Measurements from ENCODE around the gene COL19A1. TPM values are rescaled to one million over a fixed set of nuclear protein-coding genes. Genes with fewer than 3 reads are reported as not detected.
"Not testable (repeated sequence)": the region's sequence is repeated elsewhere in the genome, so short reads cannot be mapped to it uniquely, and the experiment has no call there.

COL19A1 gene
- under 1 TPM in 1 of 4 donors, not detected in 3; 0.09 TPM for total RNA-seq

DNA sequence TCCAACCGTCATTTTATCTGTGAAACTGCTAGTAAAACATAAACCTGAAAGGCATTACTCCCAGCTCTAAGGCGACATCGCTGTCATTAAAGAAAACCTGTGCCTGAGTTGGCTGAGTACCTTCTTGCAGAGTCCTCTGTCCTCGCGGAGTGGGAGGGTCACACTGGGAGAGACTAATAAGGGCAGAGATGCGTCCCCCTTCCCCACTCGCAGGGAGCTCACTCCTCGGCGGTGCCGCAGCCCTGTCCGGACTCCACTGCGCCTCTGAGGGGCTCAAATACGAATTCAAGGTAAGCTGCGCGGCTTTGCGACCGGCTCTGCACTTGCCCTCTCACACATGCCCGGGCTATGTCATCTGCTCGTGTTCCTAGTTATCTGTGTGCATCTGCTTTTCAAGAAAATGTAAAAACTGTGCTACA, at the start of gene COL19A1:
COL19A1 (plus strand) TSS at position 206 of the 419 bp plus-strand sequence. CDS start 13,012 bp downstream, outside the sequence.
- TF ChIP-seq, protein P1, sequence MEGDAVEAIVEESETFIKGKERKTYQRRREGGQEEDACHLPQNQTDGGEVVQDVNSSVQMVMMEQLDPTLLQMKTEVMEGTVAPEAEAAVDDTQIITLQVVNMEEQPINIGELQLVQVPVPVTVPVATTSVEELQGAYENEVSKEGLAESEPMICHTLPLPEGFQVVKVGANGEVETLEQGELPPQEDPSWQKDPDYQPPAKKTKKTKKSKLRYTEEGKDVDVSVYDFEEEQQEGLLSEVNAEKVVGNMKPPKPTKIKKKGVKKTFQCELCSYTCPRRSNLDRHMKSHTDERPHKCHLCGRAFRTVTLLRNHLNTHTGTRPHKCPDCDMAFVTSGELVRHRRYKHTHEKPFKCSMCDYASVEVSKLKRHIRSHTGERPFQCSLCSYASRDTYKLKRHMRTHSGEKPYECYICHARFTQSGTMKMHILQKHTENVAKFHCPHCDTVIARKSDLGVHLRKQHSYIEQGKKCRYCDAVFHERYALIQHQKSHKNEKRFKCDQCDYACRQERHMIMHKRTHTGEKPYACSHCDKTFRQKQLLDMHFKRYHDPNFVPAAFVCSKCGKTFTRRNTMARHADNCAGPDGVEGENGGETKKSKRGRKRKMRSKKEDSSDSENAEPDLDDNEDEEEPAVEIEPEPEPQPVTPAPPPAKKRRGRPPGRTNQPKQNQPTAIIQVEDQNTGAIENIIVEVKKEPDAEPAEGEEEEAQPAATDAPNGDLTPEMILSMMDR (IDR thresholded peaks at IDR 0.05), result no peak
- no peak for DNase-seq (ENCODE audit: low spot score)
- peak; percentile 30 for ATAC-seq (ENCODE audit: low FRiP score)

DNA sequence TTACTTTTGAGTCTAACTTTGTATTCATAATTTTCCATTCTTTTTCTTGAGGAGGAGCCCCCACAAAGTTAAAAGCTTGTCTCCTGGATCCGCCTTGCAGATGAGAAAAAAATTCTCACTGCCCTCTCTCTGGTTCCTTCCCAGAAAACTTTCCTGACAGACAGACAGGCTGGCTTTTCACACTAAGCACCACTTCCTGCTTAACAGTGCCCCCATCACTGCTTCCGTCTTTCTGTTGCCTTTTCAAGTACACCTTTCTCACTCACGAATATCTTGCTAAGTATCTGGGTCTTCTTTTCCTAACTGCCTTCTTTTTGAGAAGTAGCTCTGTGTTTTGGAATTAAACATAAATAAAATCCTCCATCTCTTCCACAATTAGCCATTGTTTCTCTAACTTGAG, 49.8 kb upstream of the COL19A1 start:
- no peak for ATAC-seq (ENCODE audit: low FRiP score)
- TF ChIP-seq, protein P1 (IDR thresholded peaks at IDR 0.05), result no peak
- DNase-seq (ENCODE audit: low spot score), result no peak

DNA sequence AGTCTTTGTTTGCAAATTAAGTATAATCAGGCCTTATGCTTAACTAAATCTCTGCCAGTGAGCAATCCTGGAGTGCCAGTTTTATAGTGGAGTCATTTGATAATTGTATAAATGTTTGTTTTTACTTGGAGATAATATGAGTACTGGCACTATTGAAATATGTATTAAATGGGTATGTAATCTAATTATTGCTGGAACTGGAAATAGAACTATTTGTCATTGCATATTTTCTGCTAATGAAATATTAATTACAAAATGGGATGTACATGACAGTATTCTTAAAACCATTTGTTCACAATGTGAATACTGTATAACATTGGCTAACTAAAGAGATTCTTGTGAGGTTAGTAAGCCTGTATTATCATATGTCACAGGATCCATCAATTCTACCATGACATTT, 49.0 kb upstream of the COL19A1 start:
- ATAC-seq (ENCODE audit: low FRiP score), result no peak
- TF ChIP-seq, protein P1 (IDR thresholded peaks at IDR 0.05), result no peak
- no peak for DNase-seq (ENCODE audit: low spot score)

DNA sequence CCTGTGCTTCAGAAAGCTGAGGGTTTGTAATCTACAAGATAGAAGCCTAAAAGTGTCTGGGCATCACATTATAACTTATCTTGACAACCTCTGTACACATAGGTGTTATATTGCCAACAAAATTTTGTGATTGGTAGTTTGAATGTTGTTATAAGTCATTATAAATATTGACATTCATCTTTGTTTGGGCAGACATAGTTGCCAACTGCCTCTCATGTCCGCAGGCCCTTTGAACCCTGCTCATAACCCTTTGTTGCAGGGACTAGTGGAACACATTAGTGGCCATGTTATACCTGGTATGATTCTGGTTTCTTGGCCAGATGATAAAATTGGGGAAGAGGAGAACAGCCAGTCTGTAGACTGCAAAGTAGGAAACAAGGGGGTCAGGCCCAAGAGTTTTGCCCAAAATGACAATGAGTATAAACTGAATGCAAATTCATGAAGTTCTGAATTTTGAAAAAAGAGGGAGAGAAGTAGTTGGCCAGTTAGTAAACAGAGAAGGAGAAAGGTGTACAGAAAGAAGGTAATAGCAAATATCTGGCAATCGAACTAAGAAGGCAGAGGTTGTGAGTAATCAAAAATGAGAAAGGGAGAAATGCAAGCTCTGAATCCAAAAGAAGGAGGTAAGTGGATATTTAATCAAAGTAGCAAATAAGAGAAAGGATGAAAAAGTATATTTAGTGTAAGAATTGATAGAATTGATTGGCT, 48.0 kb upstream of the COL19A1 start:
- no peak for DNase-seq (ENCODE audit: low spot score)
- no peak for ATAC-seq (ENCODE audit: low FRiP score)
- TF ChIP-seq, protein P1 (IDR thresholded peaks at IDR 0.05), result no peak

DNA sequence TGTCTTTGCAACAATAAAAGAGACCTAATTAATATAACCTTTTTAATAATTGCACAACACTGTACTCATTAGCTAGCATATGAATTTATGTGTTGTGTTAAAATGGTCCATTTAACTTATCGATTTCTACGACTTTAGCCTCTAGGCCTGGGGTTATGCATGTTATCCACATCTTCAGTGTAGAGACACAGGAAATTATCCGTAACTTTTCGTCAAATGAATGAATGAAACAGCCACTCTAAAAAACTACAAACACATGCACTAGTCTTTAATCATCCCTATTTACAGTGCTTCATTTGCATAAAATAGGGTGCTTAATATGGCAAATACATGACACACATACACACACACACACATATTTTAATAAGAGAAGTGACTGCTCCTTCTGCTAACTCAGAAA, 47.2 kb upstream of the COL19A1 start:
- DNase-seq (ENCODE audit: low spot score), result no peak
- TF ChIP-seq, protein P1 (IDR thresholded peaks at IDR 0.05), result no peak
- no peak for ATAC-seq (ENCODE audit: low FRiP score)

DNA sequence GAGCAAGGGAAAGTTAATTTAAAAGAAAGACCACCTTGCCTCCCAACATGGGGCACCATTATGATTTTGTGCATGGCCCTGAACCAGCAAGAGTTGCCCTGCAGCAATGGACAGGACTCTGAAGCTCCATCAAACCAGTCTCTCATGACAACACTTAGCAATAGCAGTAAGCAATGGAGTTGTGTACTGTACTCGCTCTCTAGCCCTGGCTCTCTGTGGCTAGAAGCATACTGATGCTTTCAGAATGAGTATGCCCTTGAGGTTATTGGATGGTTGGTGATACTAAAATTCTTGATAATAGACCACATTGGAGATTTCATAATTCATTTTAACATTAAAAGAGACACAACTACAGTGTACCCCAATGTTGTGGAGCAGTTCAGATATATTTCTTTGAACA, 46.3 kb upstream of the COL19A1 start:
- DNase-seq (ENCODE audit: low spot score), result no peak
- ATAC-seq (ENCODE audit: low FRiP score), result no peak
- TF ChIP-seq, protein P1 (IDR thresholded peaks at IDR 0.05), result no peak

DNA sequence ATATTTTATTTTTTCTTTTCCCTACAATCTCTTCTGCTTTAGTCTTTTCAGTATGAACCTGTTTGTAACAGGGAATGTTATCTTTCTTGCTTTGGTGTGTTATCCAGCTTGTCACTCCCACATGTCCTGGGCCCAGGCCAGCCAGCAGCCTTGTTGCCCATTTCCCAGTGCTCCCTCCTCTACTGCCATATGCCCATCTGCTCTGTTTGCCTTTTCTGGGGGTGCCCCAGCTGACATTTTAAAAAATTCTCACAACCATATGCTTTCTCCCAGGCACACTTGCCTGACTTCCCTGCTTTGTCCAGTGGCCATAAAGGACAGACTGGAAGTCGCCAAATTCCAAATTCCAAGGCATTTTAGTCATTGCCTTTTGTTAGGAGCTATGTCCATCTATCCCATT, 45.9 kb upstream of the COL19A1 start:
- DNase-seq (ENCODE audit: low spot score) (no peak), ATAC-seq (ENCODE audit: low FRiP score) (no peak)
- TF ChIP-seq, protein P1 (IDR thresholded peaks at IDR 0.05), result no peak

DNA sequence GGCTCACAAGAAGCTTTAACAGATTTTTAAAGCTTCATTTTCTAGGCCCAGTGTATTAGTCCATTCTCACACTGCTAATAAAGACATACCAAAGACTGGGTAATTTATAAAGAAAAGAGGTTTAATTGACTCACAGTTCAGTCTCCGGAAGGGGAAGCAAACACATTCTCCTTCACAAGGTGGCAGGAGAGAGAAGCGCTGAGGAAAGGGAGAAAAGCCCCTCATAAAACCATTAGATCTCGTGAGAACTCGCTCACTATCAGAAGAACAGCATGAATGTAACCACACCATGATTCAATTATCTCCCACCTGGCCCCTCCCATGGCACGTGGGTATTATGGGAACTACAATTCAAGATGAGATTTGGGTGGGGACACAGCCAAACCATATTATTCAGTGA, 42.0 kb upstream of the COL19A1 start:
- ATAC-seq (ENCODE audit: low FRiP score); DNase-seq (ENCODE audit: low spot score): not testable (repeated sequence)
